Stimulated activated CD4-positive, alpha-beta T cell treated with anti-CD3 and anti-CD28 coated beads, Interleukin-4, amount 100 ng/mL, for 4 hours (primary cell): ENCODE data around the gene PHF14.

ENCODE experiments used
- DNase-seq, 2 experiments: peaks; one replicate each; pipeline ENCODE4 v3.0.0-alpha.2; 2020

Gene PHF14

GRCh38 chr7:11120675-11121220 is 147.1 kb downstream of the PHF14 start:
- no peak for DNase-seq

DNA sequence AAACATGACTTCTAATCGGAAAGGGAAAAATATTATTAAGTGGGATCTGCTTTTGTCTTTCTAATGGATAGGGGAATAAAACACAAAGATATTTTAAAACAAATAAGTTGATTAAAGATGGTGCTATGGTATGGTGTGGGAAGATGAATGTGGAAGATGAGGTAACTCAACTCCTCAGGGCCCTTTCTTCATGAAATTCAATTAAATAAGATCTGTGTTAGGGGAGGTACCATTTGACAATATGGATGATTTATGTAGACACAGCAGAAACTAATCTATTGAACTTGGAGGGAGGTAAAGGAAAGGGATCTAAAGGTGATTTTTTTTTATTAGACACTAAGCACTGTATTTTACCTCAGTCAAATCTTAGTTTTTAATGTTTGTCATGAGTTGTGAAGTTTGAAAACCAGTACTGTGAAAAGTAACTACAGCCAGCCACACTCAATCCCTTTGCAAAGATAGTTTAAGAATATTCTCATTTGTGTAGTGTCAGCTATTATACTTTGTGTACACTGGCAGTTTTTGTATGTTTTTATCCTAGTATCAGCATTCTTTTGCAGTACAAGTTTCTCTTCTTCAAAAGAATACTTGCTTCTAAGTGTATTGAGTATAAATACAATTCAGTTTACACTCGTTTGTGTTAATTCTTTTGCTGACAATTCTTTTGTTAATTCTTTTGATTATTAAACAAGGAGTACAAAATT is 151.3 kb downstream of the PHF14 start:
- no peak for DNase-seq

GRCh38 chr7:11127114-11127785 is 153.6 kb downstream of the PHF14 start:
- DNase-seq: no peak

- DNase-seq: no peak
These were observed 154.3 kb downstream of the PHF14 start for GRCh38 chr7:11127988-11128387.

GRCh38 chr7:11128498-11128897 is 154.8 kb downstream of the PHF14 start:
- no peak for DNase-seq

GRCh38 chr7:11130012-11130411 is 156.3 kb downstream of the PHF14 start:
- no peak for DNase-seq

GRCh38 chr7:11130601-11131000 is 156.9 kb downstream of the PHF14 start:
- no peak for DNase-seq

DNA sequence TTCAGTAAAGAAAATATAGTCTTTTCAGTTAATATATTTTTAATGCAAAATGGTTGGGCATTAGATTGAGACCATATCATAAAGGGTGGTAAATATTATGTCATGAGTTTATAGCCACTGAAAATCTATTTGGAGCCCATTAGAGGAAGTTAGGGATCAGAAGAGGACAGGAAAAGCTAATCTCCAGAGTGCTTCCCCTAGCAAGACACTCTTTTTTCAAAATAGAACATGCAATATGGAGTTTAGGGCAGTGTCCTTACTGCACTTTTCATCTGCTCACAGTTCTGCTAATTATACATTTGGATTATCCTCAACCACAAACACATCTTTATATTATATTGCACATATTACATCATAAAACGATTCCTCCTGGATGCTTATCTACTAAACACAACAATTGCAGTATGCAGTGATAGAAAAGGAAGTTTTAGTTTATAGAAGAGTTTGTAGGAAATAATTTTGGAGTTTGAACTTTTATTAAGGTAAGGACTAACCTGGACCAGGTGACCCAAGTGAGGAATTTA is 159.8 kb downstream of the PHF14 start:
- DNase-seq: no peak

DNA sequence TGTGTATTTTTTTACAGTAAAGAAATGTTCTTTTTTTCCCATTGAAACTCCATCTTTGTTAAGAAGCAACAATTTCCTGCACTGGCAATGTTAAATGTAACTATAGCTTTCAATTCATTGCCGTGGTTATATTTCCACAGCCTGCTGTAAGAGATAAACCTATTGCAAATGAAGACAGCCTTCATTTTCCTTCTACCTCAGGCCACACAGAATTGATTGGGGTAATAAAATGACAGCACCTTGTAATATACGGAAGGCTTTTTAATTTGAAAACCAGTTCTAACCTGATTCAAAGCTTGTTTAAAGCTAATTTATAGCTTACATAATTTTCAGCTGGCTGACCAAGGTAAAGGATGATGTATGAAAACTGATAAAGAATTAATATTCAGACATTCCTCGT is 161.9 kb downstream of the PHF14 start:
- DNase-seq: no peak

- no peak for DNase-seq
These were observed 167.9 kb downstream of the PHF14 start for GRCh38 chr7:11141541-11141940.

- DNase-seq: no peak
These were observed 180.0 kb downstream of the PHF14 start for GRCh38 chr7:11153694-11154093.

- no peak for DNase-seq
These were observed 182.2 kb downstream of the PHF14 start for GRCh38 chr7:11155883-11156282.

GRCh38 chr7:11161499-11161898 is 187.8 kb downstream of the PHF14 start:
- DNase-seq: no peak

DNA sequence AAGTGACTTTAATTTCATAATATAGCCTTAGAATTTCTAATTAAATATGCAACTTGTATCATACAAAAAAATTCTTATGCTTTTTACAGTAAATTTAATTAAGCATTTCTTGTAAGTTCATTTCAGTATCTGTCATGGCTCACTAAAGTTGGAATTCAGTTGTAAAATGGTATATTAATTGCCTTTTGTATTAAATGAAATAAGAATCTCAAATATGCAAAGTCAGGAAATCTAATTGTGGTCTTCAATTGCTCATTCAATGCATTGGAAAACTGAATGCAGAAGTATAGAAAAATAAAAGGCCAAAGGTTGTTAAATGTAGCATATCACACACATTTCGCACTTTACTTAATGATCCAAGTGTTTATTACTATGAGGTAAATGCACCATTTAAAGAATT is 189.5 kb downstream of the PHF14 start:
- no peak for DNase-seq

GRCh38 chr7:11166051-11166450 is 192.4 kb downstream of the PHF14 start:
- DNase-seq: no peak

DNA sequence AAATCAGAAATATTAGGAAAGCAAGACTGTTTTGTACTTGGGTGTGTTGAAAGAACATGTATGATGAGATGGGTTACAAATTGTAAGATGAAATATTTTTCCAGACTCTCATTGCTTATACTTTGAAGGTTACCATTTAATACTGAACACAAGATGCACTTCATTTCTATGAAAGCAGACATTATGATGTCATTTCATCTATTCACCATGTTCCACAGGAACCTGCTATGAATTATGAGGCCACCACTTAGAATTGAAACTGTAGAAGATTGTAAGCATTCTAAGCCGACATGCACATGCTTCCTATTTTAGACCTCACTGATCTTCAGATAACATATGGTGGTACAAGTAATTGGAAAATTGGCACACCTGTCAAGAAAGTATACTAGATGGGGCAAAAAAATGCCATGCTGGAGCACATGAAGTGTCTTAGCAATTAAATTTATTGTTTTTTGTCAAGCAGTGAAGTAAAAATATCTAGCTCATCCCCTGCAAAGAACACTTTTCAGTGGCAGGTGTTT is 195.0 kb downstream of the PHF14 start:
- no peak for DNase-seq

- no peak for DNase-seq
These were observed 196.5 kb downstream of the PHF14 start for GRCh38 chr7:11170175-11170574.

DNA sequence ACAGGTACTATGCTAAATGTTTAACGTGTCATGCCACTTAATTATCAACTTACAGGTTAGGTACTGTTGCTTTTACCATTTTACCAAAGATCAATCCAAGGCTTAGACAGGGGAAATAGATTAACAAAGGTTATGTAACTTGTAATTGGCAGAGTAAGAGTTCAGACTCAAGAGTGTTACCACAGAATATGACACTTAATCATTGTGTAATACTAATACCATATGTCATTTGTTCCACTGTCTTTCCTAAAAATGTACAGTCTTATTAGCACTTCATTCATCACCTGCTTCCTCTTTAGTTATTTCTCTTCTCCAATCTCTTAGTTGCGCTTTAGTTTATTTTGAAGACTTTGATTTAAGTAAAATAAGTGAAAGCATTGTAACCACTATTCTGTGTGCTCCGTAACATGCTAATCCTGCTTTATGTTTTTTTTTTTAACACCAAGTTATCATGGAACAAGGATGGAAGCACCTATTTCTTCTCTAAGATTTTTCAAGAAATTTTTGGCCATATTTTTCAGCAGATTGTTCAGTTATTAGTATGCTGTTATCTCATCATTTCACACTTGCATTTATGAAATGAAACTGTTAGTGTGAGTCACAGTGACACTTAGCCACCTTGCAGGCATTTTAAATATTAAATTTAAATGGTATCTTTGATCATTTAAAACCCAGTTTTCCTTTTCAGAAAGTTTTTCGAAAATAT is 197.3 kb downstream of the PHF14 start:
- no peak for DNase-seq

- DNase-seq: no peak
These were observed 198.0 kb downstream of the PHF14 start for GRCh38 chr7:11171569-11172192.

- no peak for DNase-seq
These were observed 199.2 kb downstream of the PHF14 start for GRCh38 chr7:11172835-11173234.

DNA sequence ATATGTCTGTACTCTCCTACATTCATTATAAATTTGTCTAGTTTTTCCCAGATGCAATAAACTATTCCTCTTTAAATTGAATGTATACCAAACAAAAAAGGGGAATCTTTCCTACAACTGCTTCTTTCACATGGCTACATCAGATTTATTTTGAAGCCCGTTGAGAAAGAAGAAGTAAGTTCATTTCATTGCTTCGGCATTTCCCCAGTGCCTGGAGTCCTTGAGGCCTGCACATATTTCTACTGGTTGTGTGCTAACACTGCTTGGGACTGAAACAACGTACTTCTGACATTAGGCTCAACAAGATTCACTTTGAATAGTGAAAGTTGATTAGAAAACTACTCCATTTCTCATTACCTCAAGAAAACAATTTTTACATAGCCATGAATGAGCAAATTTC is 201.7 kb downstream of the PHF14 start:
- no peak for DNase-seq

- no peak for DNase-seq
These were observed 202.2 kb downstream of the PHF14 start for GRCh38 chr7:11175887-11176286.
